Lung (tissue), 12 donors: ENCODE data around the gene FAM168A. TPM values are rescaled to one million over a fixed set of nuclear protein-coding genes. Genes with fewer than 3 reads are reported as not detected.

Source experiments
- ATAC-seq: fragments of 200-7000 bp; cut with Tn5 transposase; one replicate; pipeline ENCODE4 v1.9.1; 2020; ENCODE audit warnings: moderate number of reproducible peaks; ENCODE audit not compliant: insufficient read depth, low FRiP score
- DNase-seq, 3 donors: peaks; one replicate each; pipeline ENCODE4 v3.0.0-alpha.2; 2013 to 2017
- H3K27ac ChIP-seq, 2 donors: one replicate each; pipeline ENCODE4 v1.5.1; 2013; ENCODE audit warnings: mild to moderate bottlenecking in 2 of 2, moderate library complexity in 2 of 2, control low read depth in 1 of 2, inconsistent platforms in 1 of 2, low read depth in 1 of 2, low read length in 1 of 2
- H3K27me3 ChIP-seq, 3 donors: one replicate each; pipeline ENCODE4 v1.5.1; 2013; ENCODE audit warnings: low read length in 2 of 3; ENCODE audit not compliant: control insufficient read depth in 3 of 3, insufficient read depth in 3 of 3
- H3K36me3 ChIP-seq, 4 donors: one replicate each; pipeline ENCODE4 v1.5.1; 2013; ENCODE audit warnings: low read length in 4 of 4, mild to moderate bottlenecking in 1 of 4, moderate library complexity in 1 of 4; ENCODE audit not compliant: control insufficient read depth in 4 of 4, insufficient read depth in 4 of 4
- H3K4me1 ChIP-seq, 5 donors: one replicate each; pipeline ENCODE4 v1.5.1; 2013; ENCODE audit warnings: low read length in 5 of 5, mild to moderate bottlenecking in 2 of 5, moderate library complexity in 1 of 5; ENCODE audit not compliant: control insufficient read depth in 5 of 5, insufficient read depth in 5 of 5
- H3K4me3 ChIP-seq: one replicate; pipeline ENCODE4 v1.5.1; 2013; ENCODE audit warnings: mild to moderate bottlenecking, control low read depth, moderate library complexity
- H3K9ac ChIP-seq, 2 donors: one replicate each; pipeline ENCODE4 v1.5.1; 2013; ENCODE audit warnings: low read length in 2 of 2, control low read depth in 1 of 2; ENCODE audit not compliant: insufficient read depth in 1 of 2
- H3K9me3 ChIP-seq, 4 donors: one replicate each; pipeline ENCODE4 v1.5.1; 2013; ENCODE audit warnings: low read length in 3 of 4, mild to moderate bottlenecking in 1 of 4, moderate library complexity in 1 of 4; ENCODE audit not compliant: control insufficient read depth in 4 of 4, insufficient read depth in 3 of 4
- WGBS, 2 donors: extraction: QIAGEN DNeasy Blood & Tissue Kit; methylation state at CpG; one replicate each; pipeline ENCODE4 v1.1.7; 2013; 5-methylcytosine and 5-hydroxymethylcytosine counted together
- polyA plus RNA-seq, 2 donors: library from polyadenylated mRNA; stranded (reverse); fragments of 200-250 nt; gene quantifications; one replicate each; pipeline ENCODE4 v1.2.1, GENCODE V29; 2013
- total RNA-seq, 2 donors: library from RNA; depleted of rRNA in 1 of 2; stranded (reverse); fragments of >200 nt in 1 of 2; gene quantifications; one replicate each; pipeline ENCODE4 v1.2.1, GENCODE V29; 2014 to 2021
- TF ChIP-seq, protein P1 (sequence below): IDR thresholded peaks from 2 replicates; pipeline ENCODE4 v1.5.1; 2012; ENCODE audit warnings: mild to moderate bottlenecking; ENCODE audit errors: control extremely low read depth, extremely low read depth
- donor health status: control.
- donor health status: control.
- donor health status: Bipolar disorder and iron deficiency.
- donor health status: healthy.
- donor health status: DM: yes; HTN: yes; CAD: no.

The FAM168A gene
- total and polyA plus RNA-seq, 4 donors: 6.7 to 25.5 (median 17.1) TPM

DNA sequence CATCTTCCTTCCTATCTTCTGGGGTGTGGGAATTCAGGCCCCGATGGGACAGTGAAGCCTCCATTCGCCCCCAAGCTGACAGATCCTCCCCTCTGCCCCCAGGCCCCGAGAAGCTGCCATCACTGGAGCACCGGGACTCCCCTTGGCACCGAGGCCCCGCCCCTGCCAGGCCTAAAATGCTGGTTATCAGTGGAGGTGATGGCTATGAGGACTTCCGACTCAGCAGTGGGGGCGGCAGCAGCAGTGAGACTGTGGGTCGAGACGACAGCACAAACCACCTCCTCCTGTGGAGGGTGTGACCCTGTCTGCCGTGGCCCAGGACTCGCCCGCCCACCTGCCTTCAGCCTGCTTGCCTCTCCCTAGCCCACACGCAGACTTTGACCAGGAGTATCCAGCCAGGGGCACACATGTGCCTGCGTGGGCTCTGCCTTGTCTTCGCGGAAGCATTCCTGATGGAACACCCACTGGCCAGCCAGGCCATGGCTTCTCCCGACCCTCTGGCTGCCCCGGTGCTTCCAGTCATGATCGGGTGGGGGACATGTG is 230.4 kb downstream of the FAM168A start:
- H3K9me3 ChIP-seq: no peaks in the 10 kb centered on the region
- no peak overlapping the region for H3K4me3 ChIP-seq
- peaks cover 0 to 42% (median 36%) of the 10 kb centered on the region in 4 donors for H3K36me3 ChIP-seq
- H3K27me3 ChIP-seq: no peaks in the 10 kb centered on the region
- H3K27ac ChIP-seq: no peak overlapping the region
- DNase-seq (no peak), ATAC-seq (no peak)
- TF ChIP-seq, protein P1, sequence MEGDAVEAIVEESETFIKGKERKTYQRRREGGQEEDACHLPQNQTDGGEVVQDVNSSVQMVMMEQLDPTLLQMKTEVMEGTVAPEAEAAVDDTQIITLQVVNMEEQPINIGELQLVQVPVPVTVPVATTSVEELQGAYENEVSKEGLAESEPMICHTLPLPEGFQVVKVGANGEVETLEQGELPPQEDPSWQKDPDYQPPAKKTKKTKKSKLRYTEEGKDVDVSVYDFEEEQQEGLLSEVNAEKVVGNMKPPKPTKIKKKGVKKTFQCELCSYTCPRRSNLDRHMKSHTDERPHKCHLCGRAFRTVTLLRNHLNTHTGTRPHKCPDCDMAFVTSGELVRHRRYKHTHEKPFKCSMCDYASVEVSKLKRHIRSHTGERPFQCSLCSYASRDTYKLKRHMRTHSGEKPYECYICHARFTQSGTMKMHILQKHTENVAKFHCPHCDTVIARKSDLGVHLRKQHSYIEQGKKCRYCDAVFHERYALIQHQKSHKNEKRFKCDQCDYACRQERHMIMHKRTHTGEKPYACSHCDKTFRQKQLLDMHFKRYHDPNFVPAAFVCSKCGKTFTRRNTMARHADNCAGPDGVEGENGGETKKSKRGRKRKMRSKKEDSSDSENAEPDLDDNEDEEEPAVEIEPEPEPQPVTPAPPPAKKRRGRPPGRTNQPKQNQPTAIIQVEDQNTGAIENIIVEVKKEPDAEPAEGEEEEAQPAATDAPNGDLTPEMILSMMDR: no peak
- 83 to 85% methylated on average over 18 to 20 of the region's 20 CpGs for WGBS, 2 donors
- H3K9ac ChIP-seq: no peak overlapping the region
- peaks cover 0 to 4% (median 0%) of the 10 kb centered on the region in 5 donors for H3K4me1 ChIP-seq

DNA sequence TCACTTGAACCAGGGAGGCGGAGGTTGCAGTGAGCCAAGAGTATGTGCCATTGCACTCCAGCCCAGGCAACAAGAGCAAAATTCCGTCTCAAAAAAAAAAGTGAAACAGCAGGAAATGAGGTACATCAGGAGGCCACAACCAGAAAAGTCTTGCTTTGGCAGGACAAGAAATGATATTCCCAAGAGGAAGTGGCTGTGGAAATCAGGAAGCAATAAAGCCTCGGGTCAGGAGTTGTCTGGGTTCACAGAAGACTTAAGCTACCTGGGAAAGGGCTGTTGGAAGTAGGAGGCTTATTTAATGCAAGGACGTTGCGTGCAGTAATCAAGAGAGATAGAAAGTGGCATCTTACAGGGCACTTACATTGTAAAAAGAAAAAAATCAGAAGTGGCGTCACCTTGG is 231.0 kb downstream of the FAM168A start:
- H3K27me3 ChIP-seq: no peaks in the 10 kb centered on the region
- H3K4me3 ChIP-seq: no peak overlapping the region
- peaks cover 0 to 4% (median 0%) of the 10 kb centered on the region in 5 donors for H3K4me1 ChIP-seq
- no peaks in the 10 kb centered on the region for H3K9me3 ChIP-seq
- TF ChIP-seq, protein P1: no peak
- H3K36me3 ChIP-seq: peaks cover 0 to 43% (median 41%) of the 10 kb centered on the region in 4 donors
- 64 to 74% methylated on average over 6 of the region's 6 CpGs for WGBS, 2 donors
- H3K9ac ChIP-seq: no peak overlapping the region
- no peak for DNase-seq
- no peak overlapping the region for H3K27ac ChIP-seq
- no peak for ATAC-seq

DNA sequence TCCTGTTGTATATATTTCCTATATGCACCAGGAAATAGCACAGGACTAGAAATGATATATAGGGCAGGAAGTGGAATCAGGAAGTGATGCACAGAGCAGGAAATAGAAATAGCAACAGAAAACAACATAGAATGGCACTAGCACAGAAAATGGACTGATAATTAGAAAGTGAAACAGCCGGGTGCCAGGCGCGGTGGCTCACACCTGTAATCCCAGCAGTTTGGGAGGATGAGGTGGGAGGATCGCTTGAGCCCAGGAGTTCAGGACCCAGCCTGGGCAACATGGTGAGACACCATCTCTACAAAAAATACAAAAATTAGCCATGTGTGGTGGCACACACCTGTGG is 231.7 kb downstream of the FAM168A start:
- H3K4me1 ChIP-seq: peaks cover 0 to 4% (median 0%) of the 10 kb centered on the region in 5 donors
- H3K27me3 ChIP-seq: no peaks in the 10 kb centered on the region
- H3K36me3 ChIP-seq: peaks cover 0 to 47% (median 46%) of the 10 kb centered on the region in 4 donors
- 59 to 78% methylated on average over 4 of the region's 4 CpGs for WGBS, 2 donors
- no peak for DNase-seq
- no peak overlapping the region for H3K9ac ChIP-seq
- no peak overlapping the region for H3K4me3 ChIP-seq
- H3K9me3 ChIP-seq: no peaks in the 10 kb centered on the region
- no peak for ATAC-seq
- H3K27ac ChIP-seq: peak overlapping the region in 1 of 2 donors; percentile 34
- TF ChIP-seq, protein P1: no peak
